T-cell (primary cell): Measurements from ENCODE around the gene FBXO44. TPM values are rescaled to one million over a fixed set of nuclear protein-coding genes. Genes with fewer than 3 reads are reported as not detected.
A peak's percentile ranks its signal among the peaks of the same experiment; 100 is the strongest.
"Not testable (repeated sequence)": the region's sequence is repeated elsewhere in the genome, so short reads cannot be mapped to it uniquely, and the experiment has no call there.

Experiments used
- ATAC-seq, 4 experiments: fragments of 200-7000 bp in 3 of 4; fragments of 150-1000 bp in 1 of 4; cut with Tn5 transposase; replicated peaks in 1 of 4; 1 replicate in 3 of 4; 2 replicates in 1 of 4; pipeline ENCODE4 v1.10.0; 2021; ENCODE audit warnings: moderate library complexity in 3 of 4, mild to moderate bottlenecking in 2 of 4, moderate number of reproducible peaks in 1 of 4
- CTCF ChIA-PET, 2 donors: fragments of 300-600 bp; sonication (Branson Sonifier 250); formaldehyde crosslinking; loops; one replicate each; lab custom pipeline; 2022; ENCODE audit warnings: antibody characterized with exemption in 2 of 2; lab: Charles Lee
- POLR2A ChIA-PET, 2 donors: fragments of 300-600 bp; sonication (Branson Sonifier 250); formaldehyde crosslinking; loops; one replicate each; lab custom pipeline; 2022; ENCODE audit warnings: antibody characterized with exemption in 2 of 2; lab: Charles Lee
- DNase-seq, 35 experiments: peaks; one replicate each; pipeline versions ENCODE4 v3.0.0 to v3.0.0-alpha.2; 2013 to 2023
- H3K27ac ChIP-seq: one replicate; pipeline ENCODE4 v1.5.1; 2013; ENCODE audit warnings: low read length
- H3K27me3 ChIP-seq, 2 experiments: replicated peaks in 1 of 2; 1 replicate in 1 of 2; 2 replicates in 1 of 2; pipeline versions ENCODE4 v1.6.1 to v1.7.0; 2013; ENCODE audit warnings: low read length in 1 of 2, mixed read lengths in 1 of 2; ENCODE audit not compliant: control insufficient read depth in 2 of 2, insufficient read depth in 2 of 2; ENCODE audit errors: extremely low read depth in 1 of 2
- H3K36me3 ChIP-seq, 2 donors: 1 replicate in 1 of 2; 2 replicates in 1 of 2; pipeline versions ENCODE4 v1.6.1 to v1.7.0; 2013; ENCODE audit warnings: low read length in 1 of 2; ENCODE audit not compliant: control insufficient read depth in 2 of 2, insufficient read depth in 1 of 2; ENCODE audit errors: extremely low read depth in 1 of 2
- H3K4me1 ChIP-seq, 2 experiments: 1 replicate in 1 of 2; 2 replicates in 1 of 2; pipeline versions ENCODE4 v1.6.1 to v1.7.0; 2013; ENCODE audit warnings: low read length in 2 of 2, mixed read lengths in 1 of 2; ENCODE audit not compliant: insufficient read depth in 2 of 2, control insufficient read depth in 1 of 2; ENCODE audit errors: extremely low read depth in 1 of 2
- H3K4me3 ChIP-seq, 2 donors: 1 replicate in 1 of 2; 2 replicates in 1 of 2; pipeline versions ENCODE4 v1.5.1 to v1.7.0; 2013; ENCODE audit warnings: mild to moderate bottlenecking in 2 of 2, low read length in 1 of 2, moderate library complexity in 1 of 2; ENCODE audit not compliant: control insufficient read depth in 1 of 2; ENCODE audit errors: extremely low read depth in 1 of 2
- H3K9me3 ChIP-seq: 2 replicates; pipeline ENCODE4 v1.7.0; 2013
- H3K27ac Mint-ChIP-seq, 2 donors: one replicate each; pipeline ENCODE4 v1.8.0; 2020 to 2021; ENCODE audit warnings: mild to moderate bottlenecking in 2 of 2, mixed read lengths in 2 of 2
- H3K27me3 Mint-ChIP-seq, 2 donors: one replicate each; pipeline ENCODE4 v1.8.0; 2021 to 2022; ENCODE audit warnings: mixed read lengths in 2 of 2
- H3K36me3 Mint-ChIP-seq: one replicate; pipeline ENCODE4 v1.8.0; 2021; ENCODE audit warnings: mixed read lengths
- H3K4me1 Mint-ChIP-seq, 3 donors: one replicate each; pipeline ENCODE4 v1.8.0; 2020 to 2022; ENCODE audit warnings: mixed read lengths in 3 of 3, mild to moderate bottlenecking in 1 of 3
- H3K4me3 Mint-ChIP-seq, 3 donors: one replicate each; pipeline ENCODE4 v1.8.0; 2020 to 2022; ENCODE audit warnings: mild to moderate bottlenecking in 3 of 3, mixed read lengths in 3 of 3, moderate library complexity in 3 of 3
- H3K9me3 Mint-ChIP-seq, 3 donors: one replicate each; pipeline ENCODE4 v1.8.0; 2020 to 2022; ENCODE audit warnings: mixed read lengths in 3 of 3
- WGBS: methylation state at CpG from one replicate; pipeline ENCODE4 v1.1.5; 2013; ENCODE audit warnings: missing lambda C conversion rate; ENCODE audit not compliant: insufficient coverage; 5-methylcytosine and 5-hydroxymethylcytosine counted together
- total RNA-seq, 35 experiments: library from RNA in 6 of 35; stranded (reverse) in 6 of 35; fragments of 120-200 nt in 1 of 35; gene quantifications; one replicate each; pipeline versions ENCODE4 v1.2.1 to v1.2.4 and lab custom pipeline; 2013 to 2026

Gene FBXO44
- total RNA-seq, 5 donors from 2014 or later (not counting 1 experiment from before 2014, with no cell fraction given) = 46.7 to 64.5 (median 54.3) TPM

- CTCF ChIA-PET = interaction anchor here (0.5 to 4.3 kb wide), 9 partner anchors 22 to 611 kb away, joined by 3 to 24 read pairs (median 6); no protein-coding TSS in a partner anchor
- ATAC-seq (peak; percentile 72 to 76 (median 74)), DNase-seq (peak in 33 of 35 experiments; percentile 12 to 87 (median 60))
- H3K36me3 ChIP-seq, H3K4me3 Mint-ChIP-seq, H3K9me3 ChIP-seq, H3K27ac Mint-ChIP-seq, H3K4me1 ChIP-seq, H3K27ac ChIP-seq, H3K36me3 Mint-ChIP-seq, H3K4me1 Mint-ChIP-seq, POLR2A ChIA-PET, H3K9me3 Mint-ChIP-seq, H3K4me3 ChIP-seq, H3K27me3 Mint-ChIP-seq: not testable (repeated sequence)
- 24% methylated on average over 8 of the region's 18 CpGs for WGBS
- H3K27me3 ChIP-seq = peaks cover 0 to 21% of the 10 kb centered on the region in 2 experiments
Measured at GRCh38 chr1:11642418-11643017, 12.2 kb upstream of the FBXO44 start.

GRCh38 chr1:11643782-11644181, 10.9 kb upstream of the FBXO44 start:
- CTCF ChIA-PET = interaction anchor here (0.5 to 4.3 kb wide), 14 partner anchors 21 to 611 kb away, joined by 3 to 33 read pairs (median 6); no protein-coding TSS in a partner anchor
- no peak for DNase-seq
- Mint-ChIP-seq H3K36me3 (no peaks in the 10 kb centered on the region), H3K27me3 (peaks cover 0 to 4% of the 10 kb centered on the region in 2 donors), H3K4me1 (peaks cover 0 to 5% (median 2%) of the 10 kb centered on the region in 3 donors), H3K4me3 (no peak overlapping the region), H3K27ac (no peak overlapping the region), H3K9me3 (no peaks in the 10 kb centered on the region)
- ATAC-seq = no peak
- 65% methylated on average over 4 of the region's 5 CpGs for WGBS
- Histone ChIP-seq H3K9me3 (no peaks in the 10 kb centered on the region), H3K27me3 (peaks cover 0 to 16% of the 10 kb centered on the region in 2 experiments), H3K4me3 (no peak overlapping the region), H3K27ac (no peak overlapping the region), H3K4me1 (peaks cover 0 to 3% of the 10 kb centered on the region in 2 experiments), H3K36me3 (no peaks in the 10 kb centered on the region)
- POLR2A ChIA-PET = interaction anchor here in 1 of 2 donors (0.6 kb wide), 1 partner anchor 1071 kb away, joined by 5 read pairs; no protein-coding TSS in a partner anchor

- DNase-seq = no peak
- ChIA-PET CTCF (interaction anchor here (0.5 to 3.4 kb wide), 8 partner anchors 10 to 1216 kb away, joined by 3 to 33 read pairs (median 4); partner anchors contain the start of gene FBXO44 (in 1 of the 2)), POLR2A (interaction anchor here in 1 of 2 donors (0.5 to 0.6 kb wide), 2 partner anchors 24 to 447 kb away, joined by 3 read pairs; no protein-coding TSS in a partner anchor)
- Histone ChIP-seq H3K9me3 (no peaks in the 10 kb centered on the region), H3K36me3 (no peaks in the 10 kb centered on the region), H3K27ac (no peak overlapping the region), H3K4me3 (no peak overlapping the region), H3K27me3 (peaks cover 0 to 24% of the 10 kb centered on the region in 2 experiments), H3K4me1 (peaks cover 2 to 18% of the 10 kb centered on the region in 2 experiments)
- Mint-ChIP-seq H3K4me1 (peaks cover 8 to 16% (median 12%) of the 10 kb centered on the region in 3 donors), H3K27ac (no peak overlapping the region), H3K27me3 (no peaks in the 10 kb centered on the region), H3K9me3 (no peaks in the 10 kb centered on the region), H3K36me3 (no peaks in the 10 kb centered on the region), H3K4me3 (no peak overlapping the region)
- 90% methylated on average over 4 of the region's 5 CpGs for WGBS
- no peak for ATAC-seq
Measured at GRCh38 chr1:11645270-11645669, 9.4 kb upstream of the FBXO44 start.

GRCh38 chr1:11645670-11646265, 8.9 kb upstream of the FBXO44 start:
- Mint-ChIP-seq H3K27me3 (no peaks in the 10 kb centered on the region), H3K27ac (no peak overlapping the region), H3K4me1 (peaks cover 11 to 20% (median 15%) of the 10 kb centered on the region in 3 donors), H3K36me3 (no peaks in the 10 kb centered on the region), H3K9me3 (no peaks in the 10 kb centered on the region), H3K4me3 (no peak overlapping the region)
- Histone ChIP-seq H3K4me1 (peaks cover 2 to 22% of the 10 kb centered on the region in 2 experiments), H3K27ac (no peak overlapping the region), H3K27me3 (peaks cover 0 to 22% of the 10 kb centered on the region in 2 experiments), H3K4me3 (no peak overlapping the region), H3K9me3 (no peaks in the 10 kb centered on the region), H3K36me3 (no peaks in the 10 kb centered on the region)
- ATAC-seq (peak; percentile 43 to 59 (median 52)), DNase-seq (peak; percentile 54 to 85 (median 74))
- CTCF ChIA-PET = interaction anchor here (0.5 to 3.4 kb wide), 9 partner anchors 9 to 1216 kb away, joined by 3 to 33 read pairs (median 4); partner anchors contain the start of genes FBXO44 (in 1 of the 2) and FBXO6 (in 1 of the 2)
- 82% methylated on average over 1 of the region's 8 CpGs for WGBS
- POLR2A ChIA-PET = interaction anchor here in 1 of 2 donors (0.5 to 0.6 kb wide), 2 partner anchors 25 to 446 kb away, joined by 3 read pairs; no protein-coding TSS in a partner anchor

- ATAC-seq (no peak), DNase-seq (no peak)
- H3K4me3 Mint-ChIP-seq = no peak overlapping the region
- Histone ChIP-seq H3K27ac (no peak overlapping the region), H3K27me3 (peaks cover 0 to 19% of the 10 kb centered on the region in 2 experiments), H3K9me3 (no peaks in the 10 kb centered on the region), H3K36me3 (no peaks in the 10 kb centered on the region), H3K4me3 (no peak overlapping the region), H3K4me1 (peaks cover 2 to 27% of the 10 kb centered on the region in 2 experiments)
- 92% methylated on average over 8 of the region's 9 CpGs for WGBS
- H3K27me3 Mint-ChIP-seq = no peaks in the 10 kb centered on the region
- CTCF ChIA-PET = interaction anchor here (0.9 to 3.4 kb wide), 6 partner anchors 18 to 609 kb away, joined by 3 to 33 read pairs (median 8); partner anchors contain the start of gene FBXO6 (in 1 of the 2)
- POLR2A ChIA-PET = no interaction called here
- H3K9me3 Mint-ChIP-seq = no peaks in the 10 kb centered on the region
- H3K4me1 Mint-ChIP-seq = peaks cover 16 to 25% (median 21%) of the 10 kb centered on the region in 3 donors
- no peak overlapping the region for H3K27ac Mint-ChIP-seq
- no peaks in the 10 kb centered on the region for H3K36me3 Mint-ChIP-seq
Measured at GRCh38 chr1:11646317-11646716, 8.4 kb upstream of the FBXO44 start.

- ChIA-PET CTCF (no interaction called here), POLR2A (no interaction called here)
- H3K9me3 Mint-ChIP-seq = no peaks in the 10 kb centered on the region
- ATAC-seq = no peak
- H3K4me3 Mint-ChIP-seq = no peak overlapping the region
- H3K27me3 ChIP-seq = peaks cover 0 to 11% of the 10 kb centered on the region in 2 experiments
- H3K4me1 Mint-ChIP-seq = peaks cover 23 to 31% (median 27%) of the 10 kb centered on the region in 3 donors
- H3K36me3 Mint-ChIP-seq = no peaks in the 10 kb centered on the region
- H3K36me3 ChIP-seq = no peaks in the 10 kb centered on the region
- no peak for DNase-seq
- no peak overlapping the region for H3K27ac Mint-ChIP-seq
- no peak overlapping the region for H3K27ac ChIP-seq
- WGBS = 100% methylated on average over 1 of the region's 7 CpGs
- H3K27me3 Mint-ChIP-seq = no peaks in the 10 kb centered on the region
- no peaks in the 10 kb centered on the region for H3K9me3 ChIP-seq
- peaks cover 2 to 34% of the 10 kb centered on the region in 2 experiments for H3K4me1 ChIP-seq
- no peak overlapping the region for H3K4me3 ChIP-seq
Measured at GRCh38 chr1:11647333-11647732, 7.3 kb upstream of the FBXO44 start.
